Naive B cell (primary cell): ENCODE measurements around the gene TTC27. TPM values are rescaled to one million over a fixed set of nuclear protein-coding genes. Genes with fewer than 3 reads are reported as not detected.

Source experiments
- ATAC-seq, 2 donors: fragments of 150-1000 bp; cut with Tn5 transposase; 2 replicates each; pipeline ENCODE4 v1.10.0; 2021; ENCODE audit warnings: low read depth in 2 of 2, mild to moderate bottlenecking in 2 of 2, moderate library complexity in 2 of 2
- DNase-seq: peaks from one replicate; pipeline ENCODE4 v3.0.0; 2022
- H3K27ac Mint-ChIP-seq, 6 donors: one replicate each; pipeline ENCODE4 v1.8.0; 2020 to 2022; ENCODE audit warnings: mild to moderate bottlenecking in 6 of 6, mixed read lengths in 6 of 6, moderate library complexity in 5 of 6, inconsistent platforms in 2 of 6
- H3K27me3 Mint-ChIP-seq, 3 donors: one replicate each; pipeline ENCODE4 v1.8.0; 2021 to 2022; ENCODE audit warnings: mixed read lengths in 3 of 3, mild to moderate bottlenecking in 1 of 3
- H3K36me3 Mint-ChIP-seq, 2 donors: one replicate each; pipeline ENCODE4 v1.8.0; 2020 to 2022; ENCODE audit warnings: mixed read lengths in 2 of 2, inconsistent platforms in 1 of 2, mild to moderate bottlenecking in 1 of 2
- H3K4me1 Mint-ChIP-seq, 3 donors: one replicate each; pipeline ENCODE4 v1.8.0; 2020 to 2022; ENCODE audit warnings: mixed read lengths in 3 of 3, inconsistent platforms in 1 of 3, mild to moderate bottlenecking in 1 of 3, moderate library complexity in 1 of 3
- H3K4me3 Mint-ChIP-seq, 8 donors: one replicate each; pipeline ENCODE4 v1.8.0; 2020 to 2022; ENCODE audit warnings: mild to moderate bottlenecking in 8 of 8, mixed read lengths in 8 of 8, moderate library complexity in 8 of 8, inconsistent platforms in 2 of 8
- H3K9me3 Mint-ChIP-seq, 7 donors: one replicate each; pipeline ENCODE4 v1.8.0; 2020 to 2022; ENCODE audit warnings: mixed read lengths in 7 of 7, mild to moderate bottlenecking in 5 of 7, inconsistent platforms in 2 of 7, moderate library complexity in 1 of 7
- polyA plus RNA-seq, 6 donors: library from polyadenylated mRNA; unstranded; fragments of 300-500 nt; fragmentation: Illumina TruSeq; gene quantifications; one replicate each; pipeline ENCODE4 v1.2.3, GENCODE V29; 2021; ENCODE audit warnings: low read depth in 6 of 6

The TTC27 gene
- polyA plus RNA-seq, 6 donors from 2014 or later: 22.5 to 30.0 (median 25.9) TPM

DNA sequence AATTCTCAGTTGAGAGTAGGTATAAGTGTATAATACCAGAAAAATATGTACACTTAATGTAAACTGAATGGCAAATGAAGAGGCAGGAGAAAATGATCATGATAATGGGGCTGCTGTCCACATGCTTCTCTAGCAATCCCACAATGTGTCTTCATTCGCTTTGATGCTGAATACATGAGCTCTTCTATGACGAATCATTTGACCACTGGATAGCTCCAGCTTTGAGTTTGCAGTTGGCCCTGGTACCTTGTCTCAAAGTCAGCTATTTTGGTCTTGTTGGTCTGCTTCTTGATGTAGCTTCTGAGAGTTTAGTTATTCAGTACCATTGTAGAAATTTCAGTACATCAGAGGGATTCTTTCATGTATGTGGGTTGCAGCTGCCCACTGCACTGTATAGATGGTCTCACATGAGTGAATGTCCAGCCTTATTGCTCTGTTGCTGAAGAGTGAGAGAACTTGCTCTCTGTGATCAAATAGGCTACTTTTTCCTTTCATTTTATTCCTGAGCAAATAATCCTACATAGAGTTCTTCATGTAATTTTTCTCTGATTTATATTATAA, 105.1 kb downstream of the TTC27 start:
- H3K4me1 Mint-ChIP-seq: no peaks in the 10 kb centered on the region
- DNase-seq (no peak), ATAC-seq (no peak)
- H3K4me3 Mint-ChIP-seq: no peak overlapping the region
- H3K27ac Mint-ChIP-seq: peak overlapping the region in 1 of 6 donors; percentile 59
- peaks cover 10 to 28% of the 10 kb centered on the region in 2 donors for H3K36me3 Mint-ChIP-seq
- no peaks in the 10 kb centered on the region for H3K9me3 Mint-ChIP-seq
- H3K27me3 Mint-ChIP-seq: no peaks in the 10 kb centered on the region

GRCh38 chr2:32735348-32735747, 107.5 kb downstream of the TTC27 start:
- Mint-ChIP-seq H3K9me3 (no peaks in the 10 kb centered on the region), H3K4me1 (no peaks in the 10 kb centered on the region), H3K4me3 (no peak overlapping the region), H3K27me3 (no peaks in the 10 kb centered on the region), H3K36me3 (peaks cover 10 to 28% of the 10 kb centered on the region in 2 donors), H3K27ac (peak overlapping the region in 1 of 6 donors; percentile 21)
- ATAC-seq (no peak), DNase-seq (no peak)

- Mint-ChIP-seq H3K36me3 (peaks cover 22 to 47% of the 10 kb centered on the region in 2 donors), H3K4me3 (no peak overlapping the region), H3K27ac (no peak overlapping the region), H3K4me1 (no peaks in the 10 kb centered on the region), H3K9me3 (no peaks in the 10 kb centered on the region), H3K27me3 (no peaks in the 10 kb centered on the region)
- no peak for ATAC-seq
- no peak for DNase-seq
Observed at GRCh38 chr2:32738939-32739338, 111.1 kb downstream of the TTC27 start.

- Mint-ChIP-seq H3K27ac (no peak overlapping the region), H3K9me3 (no peaks in the 10 kb centered on the region), H3K27me3 (no peaks in the 10 kb centered on the region), H3K36me3 (peaks cover 29 to 51% of the 10 kb centered on the region in 2 donors), H3K4me1 (no peaks in the 10 kb centered on the region), H3K4me3 (no peak overlapping the region)
- ATAC-seq (no peak), DNase-seq (no peak)
Observed at GRCh38 chr2:32739664-32740063, 111.8 kb downstream of the TTC27 start.

DNA sequence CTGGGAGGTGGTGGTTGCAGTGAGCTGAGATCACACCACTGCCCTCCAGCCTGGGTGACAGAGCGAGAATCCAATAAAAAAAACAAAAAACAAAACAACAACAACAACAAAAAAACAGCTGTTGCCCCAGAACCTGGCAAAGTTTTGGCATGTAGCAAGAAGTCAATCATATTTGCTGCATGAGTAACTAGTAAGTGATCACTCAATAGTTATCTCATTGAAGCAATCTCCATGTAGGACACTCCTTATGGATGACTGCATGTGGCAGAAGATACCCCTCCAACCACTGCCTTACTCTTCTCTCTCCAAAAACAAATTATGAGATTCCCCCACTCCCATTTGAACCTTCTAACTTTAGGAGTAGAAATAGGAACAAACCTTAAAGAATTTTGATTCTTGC, 113.7 kb downstream of the TTC27 start:
- peaks cover 31 to 47% of the 10 kb centered on the region in 2 donors for H3K36me3 Mint-ChIP-seq
- DNase-seq (no peak), ATAC-seq (no peak)
- H3K4me1 Mint-ChIP-seq: no peaks in the 10 kb centered on the region
- no peak overlapping the region for H3K4me3 Mint-ChIP-seq
- peaks cover 0 to 2% (median 0%) of the 10 kb centered on the region in 7 donors for H3K9me3 Mint-ChIP-seq
- H3K27me3 Mint-ChIP-seq: no peaks in the 10 kb centered on the region
- H3K27ac Mint-ChIP-seq: no peak overlapping the region

- Mint-ChIP-seq H3K4me1 (no peaks in the 10 kb centered on the region), H3K27ac (no peak overlapping the region), H3K36me3 (peaks cover 28 to 44% of the 10 kb centered on the region in 2 donors), H3K4me3 (no peak overlapping the region), H3K27me3 (no peaks in the 10 kb centered on the region), H3K9me3 (peaks cover 0 to 9% (median 0%) of the 10 kb centered on the region in 7 donors)
- no peak for ATAC-seq
- no peak for DNase-seq
Observed at GRCh38 chr2:32742376-32742775, 114.5 kb downstream of the TTC27 start.

GRCh38 chr2:32743480-32744236, 115.8 kb downstream of the TTC27 start:
- no peak for ATAC-seq
- H3K36me3 Mint-ChIP-seq: peaks cover 37 to 50% of the 10 kb centered on the region in 2 donors
- H3K4me1 Mint-ChIP-seq: no peaks in the 10 kb centered on the region
- DNase-seq: no peak
- H3K4me3 Mint-ChIP-seq: no peak overlapping the region
- peaks cover 0 to 16% (median 2%) of the 10 kb centered on the region in 7 donors for H3K9me3 Mint-ChIP-seq
- no peaks in the 10 kb centered on the region for H3K27me3 Mint-ChIP-seq
- peak overlapping the region in 3 of 6 donors; percentile 44 to 53 (median 47) for H3K27ac Mint-ChIP-seq

GRCh38 chr2:32745191-32745590, 117.3 kb downstream of the TTC27 start:
- no peaks in the 10 kb centered on the region for H3K27me3 Mint-ChIP-seq
- no peak overlapping the region for H3K4me3 Mint-ChIP-seq
- DNase-seq: no peak
- H3K27ac Mint-ChIP-seq: peak overlapping the region in 1 of 6 donors; percentile 86
- H3K9me3 Mint-ChIP-seq: peaks cover 0 to 16% (median 2%) of the 10 kb centered on the region in 7 donors
- no peaks in the 10 kb centered on the region for H3K4me1 Mint-ChIP-seq
- H3K36me3 Mint-ChIP-seq: peaks cover 44 to 50% of the 10 kb centered on the region in 2 donors
- no peak for ATAC-seq

GRCh38 chr2:32745675-32746074, 117.8 kb downstream of the TTC27 start:
- DNase-seq (no peak), ATAC-seq (no peak)
- Mint-ChIP-seq H3K4me3 (no peak overlapping the region), H3K4me1 (no peaks in the 10 kb centered on the region), H3K27me3 (no peaks in the 10 kb centered on the region), H3K36me3 (peaks cover 41 to 49% of the 10 kb centered on the region in 2 donors), H3K27ac (no peak overlapping the region), H3K9me3 (peaks cover 0 to 16% (median 2%) of the 10 kb centered on the region in 7 donors)

GRCh38 chr2:32746669-32747068, 118.8 kb downstream of the TTC27 start:
- no peak for ATAC-seq
- H3K4me3 Mint-ChIP-seq: no peak overlapping the region
- H3K27ac Mint-ChIP-seq: no peak overlapping the region
- no peaks in the 10 kb centered on the region for H3K27me3 Mint-ChIP-seq
- no peaks in the 10 kb centered on the region for H3K4me1 Mint-ChIP-seq
- H3K9me3 Mint-ChIP-seq: peaks cover 0 to 16% (median 2%) of the 10 kb centered on the region in 7 donors
- H3K36me3 Mint-ChIP-seq: peaks cover 36 to 53% of the 10 kb centered on the region in 2 donors
- no peak for DNase-seq

GRCh38 chr2:32748158-32748557, 120.3 kb downstream of the TTC27 start:
- Mint-ChIP-seq H3K27me3 (no peaks in the 10 kb centered on the region), H3K4me1 (no peaks in the 10 kb centered on the region), H3K9me3 (peaks cover 0 to 16% (median 2%) of the 10 kb centered on the region in 7 donors), H3K27ac (peak overlapping the region in 1 of 6 donors; percentile 69), H3K4me3 (no peak overlapping the region), H3K36me3 (peaks cover 36 to 46% of the 10 kb centered on the region in 2 donors)
- ATAC-seq (no peak), DNase-seq (no peak)

GRCh38 chr2:32750880-32751279, 123.0 kb downstream of the TTC27 start:
- ATAC-seq: no peak
- Mint-ChIP-seq H3K27me3 (no peaks in the 10 kb centered on the region), H3K4me3 (no peak overlapping the region), H3K36me3 (peaks cover 24 to 28% of the 10 kb centered on the region in 2 donors), H3K4me1 (peaks cover 6 to 8% (median 7%) of the 10 kb centered on the region in 3 donors), H3K27ac (peak overlapping the region in 1 of 6 donors; percentile 75), H3K9me3 (peaks cover 0 to 16% (median 4%) of the 10 kb centered on the region in 7 donors)
- DNase-seq: no peak

DNA sequence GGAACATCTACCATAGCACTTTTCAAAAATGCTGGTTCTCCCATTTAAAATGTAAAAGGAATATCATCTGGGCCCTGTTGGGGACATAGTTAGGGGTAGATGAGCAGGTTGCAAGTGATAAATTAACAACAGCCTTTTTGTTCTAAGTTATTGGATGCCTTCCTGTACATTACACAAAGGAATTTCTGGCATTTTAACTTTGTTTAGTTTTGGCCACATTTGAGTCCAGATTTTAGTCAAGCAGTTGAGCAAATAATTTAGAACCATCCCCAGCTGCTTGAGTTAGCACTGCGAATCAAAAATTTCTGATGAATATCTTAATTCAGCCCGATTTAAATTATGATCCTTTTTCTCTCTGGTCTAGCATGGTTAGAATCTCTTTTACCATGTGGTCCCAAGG, 124.4 kb downstream of the TTC27 start:
- ATAC-seq: no peak
- H3K27ac Mint-ChIP-seq: peak overlapping the region in 1 of 6 donors; percentile 28
- no peak for DNase-seq
- peaks cover 15 to 25% of the 10 kb centered on the region in 2 donors for H3K36me3 Mint-ChIP-seq
- no peaks in the 10 kb centered on the region for H3K27me3 Mint-ChIP-seq
- H3K4me3 Mint-ChIP-seq: no peak overlapping the region
- H3K4me1 Mint-ChIP-seq: peaks cover 14 to 17% (median 17%) of the 10 kb centered on the region in 3 donors
- H3K9me3 Mint-ChIP-seq: peaks cover 0 to 8% (median 2%) of the 10 kb centered on the region in 7 donors

- Mint-ChIP-seq H3K4me3 (peak overlapping the region in 2 of 8 donors; percentile 60 to 70), H3K4me1 (peaks cover 14 to 17% (median 17%) of the 10 kb centered on the region in 3 donors), H3K27me3 (no peaks in the 10 kb centered on the region), H3K27ac (peak overlapping the region in 2 of 6 donors; percentile 80 to 81), H3K9me3 (peaks cover 0 to 2% (median under 1%) of the 10 kb centered on the region in 7 donors), H3K36me3 (peaks cover 10 to 20% of the 10 kb centered on the region in 2 donors)
- DNase-seq (no peak), ATAC-seq (no peak)
Observed at GRCh38 chr2:32752952-32753351, 125.1 kb downstream of the TTC27 start.
